Kidney epithelial cell (primary cell): ENCODE measurements around the gene ZBTB44. TPM values are rescaled to one million over a fixed set of nuclear protein-coding genes. Genes with fewer than 3 reads are reported as not detected.
"Not testable (repeated sequence)": the region's sequence is repeated elsewhere in the genome, so short reads cannot be mapped to it uniquely, and the experiment has no call there.

Experiments used
- DNase-seq: peaks from one replicate; pipeline ENCODE4 v3.0.0-alpha.2; 2010; ENCODE audit warnings: low read depth
- H3K27me3 ChIP-seq: 2 replicates; pipeline ENCODE4 v1.6.0; 2011; ENCODE audit warnings: low read length; ENCODE audit not compliant: control insufficient read depth, insufficient read depth
- H3K36me3 ChIP-seq: 2 replicates; pipeline ENCODE4 v1.5.1; 2011; ENCODE audit warnings: low read length; ENCODE audit not compliant: control insufficient read depth, insufficient read depth
- H3K4me3 ChIP-seq: 2 replicates; pipeline ENCODE4 v1.5.1; 2011; ENCODE audit warnings: low read depth, mild to moderate bottlenecking, control low read depth, low read length
- total RNA-seq: library from RNA; depleted of rRNA; stranded (reverse); fragments of >200 nt; gene quantifications from 2 replicates; pipeline ENCODE4 v1.2.3, GENCODE V29; 2015
- TF ChIP-seq, protein P1 (sequence below): IDR thresholded peaks from 2 replicates; pipeline ENCODE4 v1.5.1; 2011; ENCODE audit warnings: mild to moderate bottlenecking, moderate library complexity, low read length, control low read depth, inconsistent platforms; ENCODE audit not compliant: insufficient read depth, poor library complexity, severe bottlenecking

ZBTB44 gene
- total RNA-seq, 1 donor from 2014 or later, result 18.8 TPM

DNA sequence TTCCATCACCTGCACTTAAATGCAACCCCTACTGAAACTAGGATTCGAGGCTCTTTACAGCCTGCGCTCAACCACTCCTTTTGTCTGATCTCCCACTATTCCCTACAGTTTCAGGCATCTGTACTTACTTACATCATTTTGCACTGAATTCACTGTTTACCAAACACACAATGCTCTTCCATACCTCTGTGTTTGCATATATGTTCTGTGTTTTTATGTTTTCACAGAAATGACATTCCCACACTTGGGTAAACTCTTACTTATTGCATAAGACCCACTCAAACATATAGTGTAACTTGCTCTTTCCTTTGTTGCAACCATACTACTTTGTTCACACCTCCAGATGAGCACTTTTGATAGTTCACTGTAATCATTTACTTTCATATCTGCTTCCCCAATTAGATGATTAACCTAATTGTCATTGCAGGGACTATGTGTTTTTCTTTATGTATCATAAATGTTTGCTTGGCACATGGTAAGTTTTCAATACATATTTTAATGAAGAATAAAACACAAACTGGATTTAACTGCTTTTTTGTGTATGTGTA lies 54.6 kb downstream of the ZBTB44 start:
- Histone ChIP-seq H3K27me3 (no peaks in the 10 kb centered on the region), H3K4me3 (no peak overlapping the region), H3K36me3 (no peaks in the 10 kb centered on the region)
- TF ChIP-seq, protein P1, sequence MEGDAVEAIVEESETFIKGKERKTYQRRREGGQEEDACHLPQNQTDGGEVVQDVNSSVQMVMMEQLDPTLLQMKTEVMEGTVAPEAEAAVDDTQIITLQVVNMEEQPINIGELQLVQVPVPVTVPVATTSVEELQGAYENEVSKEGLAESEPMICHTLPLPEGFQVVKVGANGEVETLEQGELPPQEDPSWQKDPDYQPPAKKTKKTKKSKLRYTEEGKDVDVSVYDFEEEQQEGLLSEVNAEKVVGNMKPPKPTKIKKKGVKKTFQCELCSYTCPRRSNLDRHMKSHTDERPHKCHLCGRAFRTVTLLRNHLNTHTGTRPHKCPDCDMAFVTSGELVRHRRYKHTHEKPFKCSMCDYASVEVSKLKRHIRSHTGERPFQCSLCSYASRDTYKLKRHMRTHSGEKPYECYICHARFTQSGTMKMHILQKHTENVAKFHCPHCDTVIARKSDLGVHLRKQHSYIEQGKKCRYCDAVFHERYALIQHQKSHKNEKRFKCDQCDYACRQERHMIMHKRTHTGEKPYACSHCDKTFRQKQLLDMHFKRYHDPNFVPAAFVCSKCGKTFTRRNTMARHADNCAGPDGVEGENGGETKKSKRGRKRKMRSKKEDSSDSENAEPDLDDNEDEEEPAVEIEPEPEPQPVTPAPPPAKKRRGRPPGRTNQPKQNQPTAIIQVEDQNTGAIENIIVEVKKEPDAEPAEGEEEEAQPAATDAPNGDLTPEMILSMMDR, result no peak
- no peak for DNase-seq

DNA sequence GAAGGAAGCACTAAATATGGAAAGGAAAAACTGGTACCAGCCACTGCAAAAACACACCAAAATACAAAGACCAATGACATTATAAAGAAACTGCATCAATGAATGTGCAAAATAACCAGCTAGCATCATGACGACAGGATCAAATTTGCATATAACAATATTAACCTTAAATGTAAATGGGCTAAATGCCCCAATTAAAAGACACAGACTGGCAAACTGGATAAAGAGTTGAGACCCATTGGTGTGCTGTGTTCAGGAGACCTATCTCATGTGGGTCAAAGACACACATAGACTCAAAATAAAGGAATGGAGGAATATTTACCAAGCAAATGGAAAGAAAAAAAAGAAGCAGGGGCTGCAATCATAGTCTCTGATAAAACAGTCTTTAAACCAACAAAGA lies 63.0 kb downstream of the ZBTB44 start:
- H3K36me3 ChIP-seq, result not testable (repeated sequence)

DNA sequence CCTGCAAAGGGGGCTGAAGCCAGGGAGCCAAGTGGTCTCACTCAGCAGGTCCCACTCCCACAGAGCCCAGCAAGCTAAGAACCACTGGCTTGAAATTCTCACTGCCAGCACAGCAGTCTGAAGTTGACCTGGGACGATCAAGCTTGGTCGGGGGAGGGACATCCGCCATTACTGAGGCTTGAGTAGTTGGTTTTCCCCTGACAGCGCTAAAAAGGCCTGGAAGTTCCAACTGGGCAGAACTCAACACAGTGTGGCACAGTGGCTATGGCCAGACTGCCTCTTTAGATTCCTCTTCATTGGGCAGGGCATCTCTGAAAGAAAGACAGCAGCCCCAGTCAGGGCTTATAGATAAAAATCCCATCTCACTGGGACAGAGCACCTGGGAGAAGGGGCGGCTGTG lies 64.8 kb downstream of the ZBTB44 start:
- H3K27me3 ChIP-seq, H3K4me3 ChIP-seq, DNase-seq, H3K36me3 ChIP-seq: not testable (repeated sequence)

More for the DNA sequence above, 63.0 kb downstream of the ZBTB44 start:
- not testable (repeated sequence) for DNase-seq, H3K4me3 ChIP-seq, H3K27me3 ChIP-seq

DNA sequence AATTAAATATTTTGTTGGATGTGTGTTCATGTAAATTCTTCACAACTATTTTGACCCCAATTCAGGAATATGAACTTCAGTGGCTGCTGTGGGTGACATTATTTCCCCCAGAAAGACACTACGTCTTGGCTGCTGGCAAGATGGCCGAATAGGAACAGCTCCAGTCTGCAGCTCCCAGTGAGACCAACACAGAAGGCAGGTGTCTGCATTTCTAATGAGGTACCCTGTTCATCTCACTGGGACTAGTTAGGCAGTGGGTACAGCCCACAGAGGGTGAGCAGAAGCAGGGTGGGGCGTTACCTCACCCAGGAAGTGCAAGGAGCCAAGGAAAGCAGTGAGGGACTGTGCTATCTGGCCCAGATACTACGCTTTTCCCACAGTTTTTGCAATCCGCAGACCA lies 65.3 kb downstream of the ZBTB44 start:
- TF ChIP-seq, protein P1, result no peak
- no peaks in the 10 kb centered on the region for H3K36me3 ChIP-seq
- no peaks in the 10 kb centered on the region for H3K27me3 ChIP-seq
- DNase-seq, result no peak
- H3K4me3 ChIP-seq, result no peak overlapping the region

DNA sequence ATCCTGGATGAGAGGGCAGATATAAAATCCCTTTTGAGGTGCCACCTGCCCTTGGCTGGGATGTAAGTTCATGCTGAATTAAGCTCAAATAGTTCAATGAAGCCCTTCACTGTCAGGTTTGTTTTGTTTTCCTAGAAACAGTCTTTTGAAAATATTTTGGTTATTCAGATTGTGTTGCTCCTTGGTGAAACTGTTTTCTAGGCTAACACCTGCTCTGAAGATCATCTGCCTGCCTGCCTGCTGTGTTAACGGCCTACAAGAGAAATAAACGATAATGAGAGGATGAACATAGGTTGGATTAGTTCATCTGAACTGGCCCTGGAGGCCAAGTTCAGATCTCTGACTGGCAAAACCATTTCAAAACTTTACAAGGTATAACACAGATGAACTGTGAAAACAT lies 67.4 kb downstream of the ZBTB44 start:
- H3K4me3 ChIP-seq, result no peak overlapping the region
- H3K27me3 ChIP-seq, result no peaks in the 10 kb centered on the region
- TF ChIP-seq, protein P1, result no peak
- no peak for DNase-seq
- no peaks in the 10 kb centered on the region for H3K36me3 ChIP-seq

DNA sequence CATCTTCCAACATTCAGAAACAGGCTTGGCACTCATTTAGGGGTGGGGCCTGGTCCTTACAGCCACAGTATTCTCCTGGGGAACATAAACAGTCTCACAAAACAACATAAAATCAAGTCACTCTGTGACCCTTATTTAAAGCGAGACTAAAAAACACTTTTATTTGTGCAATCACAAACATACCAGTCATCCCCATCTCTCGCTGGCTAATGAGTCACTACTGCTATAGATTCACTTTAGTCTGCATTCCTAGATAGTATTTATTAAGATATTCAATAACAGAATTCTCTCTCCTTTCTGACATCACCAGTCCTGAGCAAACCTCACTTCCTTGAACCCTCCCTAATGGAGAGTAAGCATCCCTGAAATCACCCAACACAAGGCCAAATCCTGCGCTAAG lies 68.0 kb downstream of the ZBTB44 start:
- DNase-seq, result no peak
- TF ChIP-seq, protein P1, result no peak

DNA sequence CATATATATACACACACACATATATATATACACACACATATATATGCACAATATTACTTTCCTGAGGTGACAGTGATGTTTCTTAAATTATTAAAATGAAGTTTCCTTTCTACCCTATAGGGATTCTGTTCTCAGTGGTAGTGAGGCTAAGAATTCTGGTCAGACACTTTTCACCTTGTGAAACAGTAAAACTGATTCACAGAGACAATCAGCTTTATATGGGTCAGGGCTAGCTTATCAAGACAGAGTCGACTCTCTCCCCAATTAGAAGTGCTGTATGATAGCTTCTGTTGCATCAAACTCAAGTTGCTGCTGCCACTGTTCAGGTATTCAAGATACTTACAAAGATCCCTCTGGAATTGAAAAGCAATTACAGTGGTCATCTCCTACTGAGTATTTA lies 68.4 kb downstream of the ZBTB44 start:
- Histone ChIP-seq H3K27me3 (no peaks in the 10 kb centered on the region), H3K4me3 (no peak overlapping the region), H3K36me3 (no peaks in the 10 kb centered on the region)
- TF ChIP-seq, protein P1, result no peak
- DNase-seq, result no peak

More for the DNA sequence above, 68.0 kb downstream of the ZBTB44 start:
- no peaks in the 10 kb centered on the region for H3K27me3 ChIP-seq
- no peak overlapping the region for H3K4me3 ChIP-seq
- H3K36me3 ChIP-seq, result no peaks in the 10 kb centered on the region

DNA sequence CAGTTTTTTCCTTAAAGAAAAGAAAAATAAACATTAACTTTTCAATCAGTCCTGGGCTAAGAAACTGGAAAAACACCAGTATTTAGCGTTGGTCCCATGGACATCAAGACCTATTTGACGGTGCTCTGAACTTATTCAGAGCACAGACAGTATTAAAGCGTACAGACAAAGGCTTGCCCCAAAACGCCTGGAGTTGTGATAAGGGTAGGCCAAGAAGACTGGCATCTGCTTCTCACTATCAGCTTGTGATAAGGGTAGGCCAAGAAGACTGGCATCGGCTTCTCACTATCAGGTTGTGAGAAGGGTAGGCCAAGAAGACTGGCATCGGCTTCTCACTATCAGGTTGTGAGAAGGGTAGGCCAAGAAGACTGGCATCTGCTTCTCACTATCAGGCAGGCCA lies 69.3 kb downstream of the ZBTB44 start:
- H3K4me3 ChIP-seq, result not testable (repeated sequence)

More for the DNA sequence above, 69.3 kb downstream of the ZBTB44 start:
- not testable (repeated sequence) for DNase-seq, H3K27me3 ChIP-seq, H3K36me3 ChIP-seq
